GM19043 (cell line): Measurements from ENCODE around the gene KCTD14.
"Not testable (repeated sequence)": the region's sequence is repeated elsewhere in the genome, so short reads cannot be mapped to it uniquely, and the experiment has no call there.

ENCODE experiments used
- ATAC-seq: cut with Tn5 transposase; IDR thresholded peaks from one replicate; pipeline ENCODE4 v1.9.1; 2021; ENCODE audit warnings: low read depth; ENCODE audit not compliant: unreplicated experiment

Gene KCTD14

DNA sequence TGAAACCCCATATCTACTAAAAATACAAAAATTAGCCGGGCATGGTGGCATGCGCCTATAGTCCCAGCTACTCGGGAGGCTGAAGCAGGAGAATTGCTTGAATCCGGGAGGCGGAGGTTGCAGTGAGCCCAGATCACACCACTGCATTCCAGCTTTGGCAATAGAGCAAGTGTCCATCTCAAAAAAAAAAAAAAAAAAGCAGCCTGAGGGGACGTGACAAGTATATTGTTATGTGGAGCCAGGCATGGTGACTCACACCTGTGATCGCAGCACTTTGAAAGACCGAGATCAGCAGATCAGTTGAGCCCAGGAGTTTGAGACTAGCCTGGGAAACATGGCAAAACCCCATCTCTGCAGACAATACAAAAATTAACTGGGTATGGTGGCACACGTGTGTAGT is 5.3 kb upstream of the KCTD14 start:
- ATAC-seq, result not testable (repeated sequence)

DNA sequence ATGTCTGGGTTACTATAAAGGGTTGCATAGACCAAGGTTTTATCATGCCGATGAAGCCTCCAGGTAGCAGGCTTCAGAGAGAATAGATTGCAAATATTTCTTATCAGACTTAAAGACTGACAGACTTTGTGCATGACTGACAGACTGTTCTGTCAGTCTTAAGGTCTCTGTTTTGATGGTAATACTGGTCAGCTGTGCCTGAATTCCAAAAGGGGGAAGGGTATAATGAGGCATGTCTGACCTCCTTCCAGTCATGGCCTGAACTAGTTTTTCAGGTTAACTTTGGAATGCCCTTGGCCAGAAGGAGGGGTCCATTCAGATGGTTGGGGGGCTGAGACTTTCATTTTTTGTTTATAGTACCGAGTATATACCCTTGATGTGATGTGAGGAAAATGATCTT is 4.7 kb upstream of the KCTD14 start:
- no peak for ATAC-seq

DNA sequence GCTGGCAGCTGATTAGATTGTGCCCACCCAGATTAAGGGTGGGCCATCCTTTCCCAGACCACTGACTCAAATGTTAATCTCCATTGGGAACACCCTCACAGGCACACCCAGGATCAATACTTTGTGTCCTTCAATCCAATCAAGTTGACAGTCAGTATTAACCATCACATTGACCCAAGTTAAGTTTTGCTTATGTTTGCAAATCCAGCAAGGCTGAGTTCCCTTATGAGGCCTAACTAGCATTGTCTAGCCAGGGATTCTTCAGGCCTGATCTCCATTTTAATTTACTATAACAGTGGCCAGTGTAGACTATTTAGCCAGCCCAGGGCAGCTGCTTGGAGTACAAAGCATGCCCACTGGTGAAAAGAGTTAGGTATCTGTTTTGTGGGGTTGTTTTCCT is 2.3 kb upstream of the KCTD14 start:
- ATAC-seq, result no peak

DNA sequence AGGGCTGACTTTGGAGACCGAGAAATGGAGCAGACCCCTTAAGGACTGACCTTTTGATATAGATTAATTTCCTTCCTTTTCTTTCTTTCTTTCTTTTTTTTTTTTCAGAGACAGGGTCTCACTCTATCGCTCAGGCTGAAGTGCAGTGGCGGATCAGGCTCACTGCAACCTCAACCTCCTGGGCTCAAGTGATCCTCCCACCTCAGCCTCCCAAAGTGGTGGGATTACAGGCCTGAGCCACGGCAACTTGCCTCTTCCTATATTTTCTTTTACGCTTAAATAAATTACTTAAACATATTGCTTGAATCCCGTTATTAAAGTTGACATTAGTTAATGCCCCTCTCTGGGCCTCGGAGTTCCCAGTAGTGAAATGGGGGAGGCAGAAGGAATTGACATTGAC is 350 bp upstream of the KCTD14 start:
- no peak for ATAC-seq

DNA sequence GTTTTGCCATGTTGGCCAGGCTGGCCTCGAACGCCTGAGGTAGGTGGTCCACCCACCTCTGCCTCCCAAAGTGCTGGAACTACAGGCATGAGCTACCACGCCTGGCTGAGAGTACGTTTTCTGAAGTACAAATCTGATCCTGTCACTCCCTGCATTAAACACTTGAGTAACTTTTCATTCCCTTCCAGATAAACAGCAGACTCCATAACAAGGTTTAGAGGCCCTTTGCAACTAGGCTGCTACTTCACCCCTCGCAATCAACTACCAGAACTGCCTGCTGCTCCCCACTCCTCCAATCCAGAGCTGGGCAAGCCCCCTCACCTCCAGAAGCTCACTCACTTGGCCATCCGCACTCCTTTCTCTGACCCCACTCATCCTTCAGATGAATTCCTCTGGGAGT is 1.5 kb downstream of the KCTD14 start:
- ATAC-seq, result no peak

DNA sequence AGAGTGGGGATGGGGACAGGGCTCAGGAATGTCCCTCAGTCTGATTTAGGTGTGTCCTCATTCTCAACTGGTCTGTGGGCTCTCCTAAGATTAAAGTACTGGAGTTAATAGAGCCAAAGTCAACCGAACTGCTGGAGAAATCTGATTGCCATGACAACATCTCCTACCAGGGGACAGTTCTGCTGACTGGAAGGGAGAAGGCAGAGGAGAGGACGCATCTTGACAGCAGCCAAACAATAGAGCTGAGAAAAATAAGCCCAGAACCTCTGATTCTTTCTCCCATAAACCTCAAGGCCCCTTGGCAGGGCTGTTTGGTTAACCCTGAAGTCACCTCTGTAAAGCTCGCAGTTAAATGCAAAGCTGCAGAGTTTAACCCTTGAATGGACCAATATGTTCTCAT is 2.8 kb downstream of the KCTD14 start:
- ATAC-seq, result no peak

DNA sequence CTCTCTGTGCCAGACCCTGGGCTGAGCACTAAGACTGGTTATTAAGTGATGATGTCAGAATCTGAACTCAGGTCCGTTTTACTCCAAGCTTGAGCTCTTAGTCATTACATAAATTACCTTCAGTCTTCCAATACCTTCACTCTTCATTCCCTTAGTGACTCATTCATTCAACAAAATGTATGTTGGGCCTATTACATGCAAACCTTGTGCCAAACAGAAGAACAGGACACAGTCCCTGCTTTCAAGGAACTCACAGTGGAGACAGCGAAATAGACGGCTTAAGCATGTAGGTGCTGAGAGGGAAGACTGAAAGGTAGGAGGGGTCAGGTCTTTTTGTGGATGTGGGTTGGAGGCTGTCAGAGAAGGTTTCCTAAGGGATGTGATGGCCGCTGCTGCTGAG is 3.3 kb downstream of the KCTD14 start:
- no peak for ATAC-seq

DNA sequence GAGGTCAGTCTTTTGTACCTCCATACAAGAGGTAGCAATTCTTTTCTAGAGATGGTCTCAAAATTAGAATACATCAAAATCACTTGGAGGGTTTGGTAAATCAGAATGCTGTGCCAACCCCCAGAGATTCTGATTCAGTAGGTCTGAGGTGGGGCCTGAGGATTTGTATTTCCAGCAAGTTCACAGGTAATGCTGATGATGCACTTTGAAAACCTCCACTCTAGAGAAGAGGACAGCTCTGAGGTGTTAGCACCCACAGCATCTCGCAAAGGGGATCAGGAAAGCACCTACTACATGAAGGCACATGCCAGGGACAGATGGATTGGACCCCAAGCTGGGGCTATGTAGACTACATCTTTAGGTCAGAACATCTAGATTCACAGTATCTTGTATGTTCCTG is 7.2 kb downstream of the KCTD14 start:
- no peak for ATAC-seq

DNA sequence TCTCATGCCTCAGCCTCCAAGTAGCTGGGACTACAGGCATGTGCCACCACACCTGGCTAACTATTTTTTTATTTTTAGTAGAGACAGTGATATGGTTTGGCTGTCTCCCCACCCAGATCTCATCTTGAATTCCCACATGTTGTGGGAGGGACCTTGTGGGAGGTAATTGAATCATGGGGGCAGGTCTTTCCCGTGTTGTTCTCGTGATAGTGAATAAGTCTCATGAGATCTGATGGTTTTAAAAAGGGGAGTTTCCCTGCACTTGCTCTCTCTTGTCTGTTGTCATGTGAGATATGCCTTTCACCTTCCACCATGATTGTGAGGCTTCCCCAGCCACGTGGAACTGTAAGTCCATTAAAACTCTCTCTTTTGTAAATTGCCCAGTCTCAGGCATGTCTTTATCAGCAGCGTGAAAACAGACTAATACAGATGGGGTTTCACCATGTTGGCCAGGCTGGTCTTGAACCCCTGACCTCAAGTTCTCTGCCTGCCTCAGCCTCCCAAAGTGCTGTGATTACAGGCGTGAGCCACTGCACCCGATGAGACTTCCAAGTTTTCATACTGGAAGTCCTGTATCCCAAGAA is 8.0 kb downstream of the KCTD14 start:
- ATAC-seq, result not testable (repeated sequence)

DNA sequence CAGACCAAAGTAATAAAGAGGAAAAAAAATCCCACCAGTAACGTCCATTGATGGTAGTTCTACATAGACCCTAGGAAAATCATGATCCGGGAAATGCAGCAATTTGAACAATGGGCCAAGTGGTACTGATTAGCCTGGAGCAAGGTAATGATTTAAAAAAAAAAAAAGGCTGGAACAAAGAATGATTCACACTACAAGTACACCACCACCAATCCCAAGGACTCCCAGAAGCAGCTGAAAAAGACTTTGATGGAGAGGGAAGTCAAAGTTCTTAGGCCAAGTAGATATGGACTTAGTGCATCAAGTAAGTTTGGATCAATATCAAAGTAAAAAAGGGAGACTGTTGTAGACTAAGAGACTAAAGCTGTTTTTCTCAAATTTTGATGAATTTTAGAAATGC is 11.8 kb downstream of the KCTD14 start:
- no peak for ATAC-seq

DNA sequence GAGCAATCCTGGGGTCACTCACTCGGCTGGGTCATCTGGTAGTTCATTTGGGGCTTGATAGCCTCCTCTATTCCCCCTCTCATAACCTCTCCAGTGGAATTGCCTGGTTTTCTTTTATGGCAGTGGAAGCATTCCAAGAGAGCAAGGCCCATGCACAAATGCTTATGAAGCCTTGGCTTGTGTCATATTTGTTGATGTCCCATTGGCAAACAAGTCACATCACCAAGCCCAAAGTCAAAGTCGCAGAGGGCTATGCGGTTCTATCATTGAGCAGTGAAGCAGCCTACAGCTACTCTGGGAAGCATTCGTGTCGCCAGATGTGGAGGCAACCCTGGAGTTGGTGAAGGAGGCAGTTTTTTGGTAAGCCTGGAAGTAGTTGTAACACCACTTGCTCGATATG is 12.3 kb downstream of the KCTD14 start:
- ATAC-seq, result no peak

DNA sequence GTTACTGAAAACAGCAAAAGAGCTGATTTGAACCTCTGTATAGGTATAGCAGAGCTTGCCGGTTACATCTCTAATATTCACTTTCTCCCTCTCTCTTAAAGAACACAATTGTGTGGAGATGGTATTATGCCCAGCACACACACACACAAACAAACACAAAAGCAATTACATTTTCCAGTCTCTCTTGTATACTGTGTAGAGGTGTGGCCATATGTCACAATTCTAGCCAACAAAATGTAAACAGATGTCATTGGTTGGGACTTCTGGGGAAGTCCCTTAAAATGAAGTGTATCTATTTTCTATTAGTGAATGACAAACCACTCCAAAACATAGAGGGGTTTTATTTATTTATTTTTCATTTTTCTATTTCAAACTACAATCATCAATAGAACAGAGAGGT is 12.8 kb downstream of the KCTD14 start:
- no peak for ATAC-seq

DNA sequence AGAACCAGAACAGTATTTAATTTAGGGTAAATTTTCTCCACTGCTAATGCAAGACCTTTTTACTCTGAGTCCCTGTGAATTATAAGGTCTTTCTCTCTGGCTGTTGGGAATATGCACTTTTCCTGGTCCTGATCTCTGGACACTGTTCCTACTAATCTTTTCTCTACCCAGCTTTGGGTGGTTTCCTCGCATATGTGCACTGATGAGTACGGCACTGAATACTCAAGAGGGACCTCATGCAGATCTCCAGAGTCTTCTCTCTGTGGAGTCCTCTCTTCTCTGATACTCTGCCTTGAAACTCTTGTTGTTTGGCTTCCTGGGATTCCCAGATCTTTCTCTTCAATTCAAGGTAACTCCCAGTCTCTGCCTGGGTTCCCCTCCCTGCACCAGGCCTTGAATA is 14.0 kb downstream of the KCTD14 start:
- no peak for ATAC-seq

DNA sequence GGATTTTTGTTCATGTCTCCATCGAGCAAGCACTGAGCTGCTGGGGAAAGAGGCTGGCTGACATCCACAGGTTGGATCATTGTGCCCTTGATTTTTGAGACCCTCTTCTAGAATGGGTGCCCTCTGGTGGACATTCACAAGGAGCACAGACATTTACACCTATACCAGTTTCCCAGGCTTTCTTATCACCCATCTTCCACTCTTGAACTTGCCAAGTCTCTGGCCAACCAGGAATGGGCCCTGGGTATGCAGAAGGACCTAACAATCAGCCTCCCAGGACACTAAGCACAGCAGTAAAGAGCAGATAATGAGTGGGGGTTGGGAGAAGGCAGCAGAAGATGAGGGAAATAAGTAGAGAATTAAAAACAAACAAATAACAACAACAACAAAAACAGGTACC is 22.9 kb downstream of the KCTD14 start:
- peak; percentile 78 for ATAC-seq

DNA sequence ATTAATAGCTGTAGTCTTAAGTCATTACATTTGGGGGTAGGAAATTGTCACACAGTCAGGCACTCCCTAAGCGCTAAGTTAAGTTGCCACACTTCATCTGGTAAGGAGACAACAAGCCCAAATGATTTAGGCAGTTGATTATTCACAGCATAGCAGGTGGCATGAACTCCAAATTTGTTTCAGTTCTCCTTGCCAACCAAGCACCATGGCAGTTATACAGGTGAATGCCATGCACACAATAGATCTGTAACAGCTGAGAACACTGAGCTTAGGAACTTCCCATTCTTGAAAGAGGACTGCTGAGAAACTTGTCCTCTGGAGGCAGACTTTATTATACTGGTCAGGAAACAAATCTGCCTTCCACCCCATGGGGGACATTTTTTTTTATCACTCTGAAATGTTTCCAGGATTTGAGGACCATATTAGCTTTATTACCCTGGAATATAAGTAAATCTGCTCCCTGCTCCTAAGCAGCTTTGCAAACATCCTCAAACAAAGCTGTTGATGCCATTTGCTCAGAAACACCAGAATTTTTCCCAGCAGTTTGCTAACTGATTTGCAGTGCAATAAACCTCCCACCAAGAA is 23.5 kb downstream of the KCTD14 start:
- ATAC-seq, result no peak

DNA sequence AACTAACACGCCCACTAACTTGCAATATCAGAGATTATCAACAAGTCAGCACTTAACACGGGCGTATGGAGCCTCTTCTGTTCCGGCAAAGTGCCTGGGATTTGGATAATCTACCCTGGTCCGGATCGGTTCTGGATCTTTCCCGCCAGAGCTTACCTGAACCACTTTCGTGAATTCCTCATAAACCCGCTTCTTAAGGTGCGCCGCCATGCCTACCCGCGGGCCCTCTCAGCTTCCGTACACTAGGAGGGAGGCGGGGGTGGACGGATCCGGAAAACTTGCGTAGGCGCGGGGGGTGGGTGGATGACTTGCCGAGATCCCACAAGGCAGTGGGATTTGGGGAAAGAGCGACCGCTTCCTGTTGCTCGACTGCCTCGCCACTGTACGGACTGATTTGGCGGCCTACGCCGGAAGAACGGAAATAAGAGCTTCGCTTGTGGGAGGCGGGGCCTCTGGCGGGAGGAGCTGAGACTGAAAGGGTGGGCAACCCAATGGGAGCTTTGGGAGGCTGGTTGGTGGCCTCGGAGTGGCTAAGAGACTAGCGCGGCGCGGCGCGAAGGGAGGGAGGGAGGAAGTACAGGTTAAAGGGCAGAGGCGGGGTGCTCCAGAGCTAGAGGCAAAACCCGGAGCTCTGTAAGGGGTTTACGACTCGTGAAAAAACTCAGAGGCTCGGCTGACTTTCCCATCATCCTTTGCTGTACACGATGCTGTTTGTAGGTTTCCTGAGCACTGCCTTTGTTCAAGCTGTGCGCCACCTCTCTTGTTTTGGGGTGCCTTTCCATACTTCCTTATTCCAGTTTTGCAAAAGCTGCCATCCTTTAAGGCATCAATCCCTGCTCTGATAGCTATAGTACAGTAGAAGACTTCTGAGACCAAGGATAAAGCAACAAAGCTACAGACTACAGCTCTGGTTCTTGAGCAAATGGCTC is 28.4 kb downstream of the KCTD14 start, which contains the start of gene INTS4:
INTS4 (minus strand) TSS at position 235 of the 929 bp plus-strand sequence; CDS start at position 210, 25 bp downstream.
- ATAC-seq, result peak; percentile 99

DNA sequence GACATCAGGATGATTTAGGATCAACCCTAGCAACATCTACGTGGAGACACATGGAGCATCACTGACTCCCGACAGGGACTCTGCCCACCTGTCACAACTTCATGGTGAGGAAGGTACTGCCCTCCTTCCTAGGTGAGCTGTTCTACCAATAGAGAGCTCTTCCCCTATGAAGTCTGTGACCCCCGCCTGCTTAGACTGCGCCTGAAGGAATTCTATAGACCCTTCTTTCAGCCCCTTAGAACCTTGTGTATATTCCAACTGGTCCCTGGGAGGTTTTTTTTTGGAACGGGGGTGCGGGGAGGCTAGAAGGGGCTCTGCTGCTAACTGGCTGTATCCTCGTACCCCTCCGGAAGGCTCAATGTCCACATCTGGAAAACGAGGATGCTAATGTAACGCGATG is 29.2 kb downstream of the KCTD14 start:
- ATAC-seq, result no peak

DNA sequence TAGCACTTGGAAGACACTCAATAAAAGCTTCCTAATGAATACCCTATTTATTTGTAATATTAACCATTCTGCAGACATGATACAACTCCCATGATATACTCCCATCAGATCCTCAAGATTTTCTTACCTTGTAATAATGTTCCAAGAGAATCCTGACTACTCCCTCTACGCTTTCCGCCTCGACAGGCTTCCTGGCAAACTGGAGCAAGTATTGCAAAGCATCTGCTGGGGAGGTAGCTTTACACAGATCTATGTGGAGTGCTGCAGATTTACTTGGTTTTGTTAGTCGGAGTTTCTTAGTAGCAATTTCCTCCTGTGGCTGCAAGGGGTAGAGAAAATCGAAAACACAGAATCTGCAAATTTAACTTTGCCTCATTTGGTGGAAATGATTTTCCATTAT is 32.1 kb downstream of the KCTD14 start:
- ATAC-seq, result no peak

DNA sequence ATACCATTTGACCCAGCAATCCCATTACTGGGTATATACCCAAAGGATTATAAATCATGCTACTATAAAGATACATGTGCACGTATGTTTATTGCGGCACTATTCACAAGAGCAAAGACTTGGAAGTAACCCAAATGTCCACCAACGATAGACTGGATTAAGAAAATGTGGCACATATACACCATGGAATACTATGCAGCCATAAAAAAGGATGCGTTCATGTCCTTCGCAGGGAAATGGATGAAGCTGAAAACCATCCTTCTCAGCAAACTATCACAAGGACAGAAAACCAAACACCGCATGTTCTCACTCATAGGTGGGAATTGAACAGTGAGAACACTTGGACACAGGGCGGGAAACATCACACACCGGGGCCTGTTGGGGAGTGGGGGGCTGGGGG is 36.6 kb downstream of the KCTD14 start:
- ATAC-seq, result not testable (repeated sequence)

DNA sequence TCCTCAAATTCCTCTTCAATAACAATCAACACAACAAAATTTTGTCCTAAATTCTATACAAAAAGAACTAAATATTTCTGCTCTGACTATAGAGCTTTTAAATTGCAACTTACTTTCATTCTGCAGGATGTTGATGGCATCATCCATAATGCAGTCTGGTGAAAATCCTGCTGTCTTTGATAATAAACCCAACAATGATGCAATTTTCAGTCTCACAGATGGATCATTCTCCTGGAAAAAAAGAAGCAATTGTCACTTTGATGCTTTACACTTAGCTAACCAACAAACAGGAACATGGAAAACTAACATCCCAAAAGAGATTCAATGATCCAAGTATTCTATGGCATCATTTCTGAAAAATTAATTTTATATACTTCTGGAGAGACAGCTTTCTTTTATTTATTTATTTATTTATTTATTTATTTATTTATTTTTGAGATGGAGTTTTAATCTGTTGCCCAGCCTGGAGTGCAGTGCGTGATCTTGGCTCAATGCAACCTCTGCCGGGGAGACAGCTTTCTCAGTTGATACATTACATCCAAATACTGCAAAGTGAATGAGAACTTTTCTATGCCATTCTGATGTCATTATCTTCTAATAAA is 41.6 kb downstream of the KCTD14 start:
- no peak for ATAC-seq

DNA sequence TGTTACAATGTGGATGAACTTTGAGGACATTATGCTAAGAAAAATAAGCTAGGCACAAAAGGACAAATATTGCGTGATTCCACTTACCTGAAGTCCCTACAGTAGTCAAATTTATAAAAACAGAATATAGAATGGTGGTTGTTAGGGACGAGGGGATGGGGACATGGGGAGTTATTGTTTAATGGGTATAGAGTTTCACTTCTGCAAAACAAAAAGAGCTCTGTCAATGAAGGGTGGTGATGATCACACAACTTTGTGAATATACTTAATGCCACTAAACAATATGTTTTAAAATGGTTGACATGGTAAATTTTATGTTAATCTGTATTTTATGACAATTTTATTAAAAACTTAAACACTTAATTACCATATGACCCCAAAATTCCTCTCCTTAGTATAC is 54.7 kb downstream of the KCTD14 start:
- ATAC-seq, result peak; percentile 59
